GM12801 (cell line): Measurements from ENCODE around the gene CBFA2T2.

Experiments used
- CTCF ChIP-seq: IDR thresholded peaks from one replicate; pipeline ENCODE4 v1.5.1; 2011; ENCODE audit warnings: control low read depth; ENCODE audit not compliant: insufficient read length; ENCODE audit errors: extremely low read depth

The CBFA2T2 gene

DNA sequence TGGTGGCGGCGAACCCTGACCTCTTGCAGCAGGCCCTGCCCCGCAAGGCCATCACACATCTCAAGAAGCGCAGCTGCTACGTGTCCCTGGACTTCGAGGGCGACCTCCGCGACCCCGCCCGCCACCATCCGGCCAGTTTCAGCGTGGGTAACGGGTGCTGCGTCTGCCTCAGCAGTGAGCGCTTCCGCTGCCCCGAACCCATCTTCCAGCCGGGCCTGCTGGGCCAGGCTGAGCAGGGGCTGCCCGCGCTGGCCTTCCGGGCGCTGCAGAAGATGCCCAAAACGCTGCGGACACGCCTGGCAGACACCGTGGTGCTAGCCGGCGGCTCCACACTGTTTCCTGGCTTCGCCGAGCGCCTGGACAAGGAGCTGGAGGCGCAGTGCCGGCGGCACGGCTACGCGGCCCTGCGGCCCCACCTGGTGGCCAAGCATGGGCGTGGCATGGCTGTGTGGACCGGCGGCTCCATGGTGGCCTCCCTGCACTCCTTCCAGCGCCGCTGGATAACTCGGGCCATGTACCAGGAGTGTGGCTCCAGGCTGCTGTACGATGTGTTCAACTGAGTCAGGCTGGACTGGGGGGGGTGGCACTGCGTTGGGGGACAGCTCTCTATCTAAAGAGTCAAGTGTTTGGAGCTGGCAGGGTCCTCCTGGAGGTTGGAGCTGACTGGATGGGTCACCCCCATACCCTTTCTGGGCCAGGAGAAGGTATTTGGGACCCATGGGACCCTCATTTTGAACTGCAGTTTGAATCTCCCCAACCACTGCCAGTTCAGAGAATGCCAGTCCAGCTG lies 178.0 kb downstream of the CBFA2T2 start:
- TF ChIP-seq CTCF: no peak

DNA sequence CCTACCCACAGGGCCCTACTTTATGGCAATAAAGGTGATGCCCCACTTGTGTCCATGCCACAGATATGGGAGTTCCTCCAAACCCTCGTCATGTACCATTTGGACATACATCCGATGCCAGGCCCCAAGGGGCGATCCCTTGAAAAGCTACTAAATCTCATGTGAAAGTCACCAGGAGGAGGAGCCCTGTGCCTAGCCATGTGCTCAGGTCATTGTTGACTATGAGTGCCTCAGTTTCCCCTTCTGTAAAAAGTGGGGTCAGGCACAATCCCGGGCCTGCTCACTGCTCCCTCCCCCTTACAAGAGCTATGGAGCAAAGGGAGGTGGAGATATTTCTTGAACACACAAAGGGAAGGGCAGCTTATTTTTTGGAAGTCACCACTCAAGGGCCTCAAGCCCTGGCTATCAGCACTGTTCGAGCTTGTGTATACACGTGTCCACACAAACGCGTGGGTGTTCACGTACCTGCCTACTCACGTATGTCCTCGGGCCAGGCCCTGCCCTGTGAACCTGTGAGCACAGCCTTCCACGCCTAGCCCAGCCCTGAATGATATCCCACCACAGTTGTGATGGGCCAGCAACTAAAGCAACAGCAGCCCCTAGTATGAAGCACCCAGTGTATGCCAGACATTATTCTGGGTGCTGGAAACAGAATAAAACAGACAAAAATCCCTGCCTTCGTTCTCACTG lies 178.7 kb downstream of the CBFA2T2 start:
- TF ChIP-seq CTCF: no peak

DNA sequence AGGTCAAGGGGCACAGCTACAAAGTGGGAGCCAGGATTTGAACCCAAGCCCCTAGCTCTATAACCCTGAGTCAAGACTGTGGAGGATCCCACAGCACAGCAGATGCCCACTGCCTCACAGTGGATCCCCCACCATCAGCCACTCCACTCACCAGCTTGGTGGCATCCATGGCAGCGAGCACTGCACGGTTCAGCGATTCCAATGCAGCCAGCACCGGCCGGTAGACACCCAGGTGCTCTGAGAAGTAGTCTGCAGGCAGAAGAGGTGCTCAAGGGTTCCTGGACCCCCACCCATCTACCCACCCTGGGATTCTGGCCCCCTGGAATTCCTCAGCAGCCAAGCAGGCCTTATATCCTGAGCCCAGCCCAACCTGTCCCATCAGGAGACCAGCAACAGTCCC lies 179.3 kb downstream of the CBFA2T2 start:
- no peak for TF ChIP-seq CTCF

DNA sequence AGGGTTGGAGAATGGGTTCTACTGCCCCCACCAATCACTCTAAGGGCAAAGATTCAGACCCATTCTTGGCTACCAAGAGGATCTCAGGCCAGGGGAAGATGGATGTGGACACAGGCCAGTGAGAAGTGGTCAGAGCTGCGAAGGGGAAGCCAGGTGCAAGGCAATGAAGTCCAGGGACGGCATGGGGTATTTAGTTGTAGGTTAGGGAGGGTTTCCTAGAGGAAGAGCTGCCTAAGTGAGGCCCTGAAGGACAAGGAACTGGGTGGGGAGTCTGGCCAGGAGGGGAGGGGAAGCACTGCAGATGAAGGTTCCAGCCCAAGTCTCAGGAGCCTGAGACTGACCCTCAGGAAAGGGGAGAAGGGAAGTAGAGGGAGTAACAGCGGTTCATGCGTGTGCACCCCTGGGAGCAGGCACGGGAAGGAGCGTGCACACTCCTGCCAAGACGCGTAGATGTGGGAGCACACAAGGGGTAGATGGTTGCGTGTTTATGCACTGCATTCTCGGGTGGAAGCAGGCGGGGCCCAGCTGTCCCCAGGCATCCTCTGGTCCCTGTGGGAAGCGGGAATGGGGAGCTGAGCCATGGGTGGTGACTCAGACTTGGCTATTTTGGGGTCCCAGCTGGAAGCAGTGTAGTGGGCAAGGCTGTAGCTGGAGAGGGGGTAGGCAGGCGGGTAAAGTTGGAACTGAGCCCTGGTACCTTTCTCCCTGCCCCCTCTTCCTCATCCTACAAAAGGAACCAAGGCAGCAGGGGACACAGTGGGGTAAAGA lies 180.2 kb downstream of the CBFA2T2 start:
- no peak for TF ChIP-seq CTCF

DNA sequence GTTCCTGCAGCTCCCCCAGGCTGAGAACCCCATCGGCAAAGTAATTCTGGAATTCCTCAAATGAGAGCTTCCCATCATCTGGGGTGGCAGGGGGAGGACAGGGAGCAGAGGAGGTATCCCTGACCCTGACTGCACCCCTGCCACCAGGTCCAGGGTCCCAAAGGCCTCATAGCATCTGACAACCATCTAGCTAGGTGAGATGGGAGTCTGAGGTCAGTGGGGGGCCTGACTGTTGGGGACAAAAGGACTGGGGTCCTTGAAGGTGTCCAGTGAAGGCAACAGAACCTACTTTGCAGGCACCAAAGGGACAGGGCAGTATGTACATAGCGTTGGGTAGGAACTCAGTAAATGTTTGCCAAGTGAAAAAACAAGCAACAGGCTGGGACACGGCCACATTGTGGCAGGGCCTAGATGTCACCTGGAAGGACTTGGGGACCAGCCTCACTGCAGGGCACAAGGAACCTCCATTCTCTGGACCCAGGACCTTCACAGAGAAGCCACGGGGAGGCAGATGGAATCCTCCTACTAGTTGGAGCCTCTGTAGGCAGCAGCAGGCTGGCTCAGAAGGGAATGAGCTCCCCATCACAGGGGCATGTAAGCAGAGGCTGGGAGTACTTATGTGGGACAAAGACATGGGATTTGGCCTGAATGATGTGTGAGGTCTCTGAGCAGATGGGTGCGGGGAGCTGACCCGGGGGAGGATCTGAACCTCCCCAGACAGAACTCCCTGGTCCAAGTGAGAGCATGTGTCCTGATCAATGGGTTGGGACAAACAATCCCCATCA lies 181.0 kb downstream of the CBFA2T2 start:
- no peak for TF ChIP-seq CTCF

GRCh38 chr20:33671573-33672288 lies 181.8 kb downstream of the CBFA2T2 start:
- TF ChIP-seq CTCF: no peak
